IPS-NIHi11 (cell line): ENCODE results near the gene NIT2.
"Not testable (repeated sequence)": the region's sequence is repeated elsewhere in the genome, so short reads cannot be mapped to it uniquely, and the experiment has no call there.

ENCODE experiments used
- DNase-seq: peaks from one replicate; pipeline ENCODE4 v3.0.0; 2012; ENCODE audit warnings: mixed read lengths, low spot score

The NIT2 gene

GRCh38 chr3:100338911-100339310, 4.4 kb downstream of the NIT2 start:
- DNase-seq, result no peak

GRCh38 chr3:100339786-100340185, 5.2 kb downstream of the NIT2 start:
- no peak for DNase-seq

GRCh38 chr3:100340527-100340926, 6.0 kb downstream of the NIT2 start:
- no peak for DNase-seq

GRCh38 chr3:100348727-100349126, 14.2 kb downstream of the NIT2 start:
- no peak for DNase-seq

GRCh38 chr3:100351770-100352169, 17.2 kb downstream of the NIT2 start:
- not testable (repeated sequence) for DNase-seq

GRCh38 chr3:100352296-100353231, 18.0 kb downstream of the NIT2 start:
- DNase-seq, result no peak

- DNase-seq, result no peak
These were observed 20.3 kb downstream of the NIT2 start for GRCh38 chr3:100354850-100355249.

- no peak for DNase-seq
These were observed 23.9 kb downstream of the NIT2 start for GRCh38 chr3:100358413-100358812.

GRCh38 chr3:100359035-100359434, 24.5 kb downstream of the NIT2 start:
- no peak for DNase-seq

- DNase-seq, result no peak
These were observed 26.4 kb downstream of the NIT2 start for GRCh38 chr3:100360757-100361496.

- DNase-seq, result no peak
These were observed 27.3 kb downstream of the NIT2 start for GRCh38 chr3:100361897-100362296.

GRCh38 chr3:100364421-100364820, 29.9 kb downstream of the NIT2 start:
- DNase-seq, result no peak

GRCh38 chr3:100366424-100366823, 31.9 kb downstream of the NIT2 start:
- DNase-seq, result no peak

- DNase-seq, result no peak
These were observed 33.9 kb downstream of the NIT2 start for GRCh38 chr3:100368441-100368840.

- DNase-seq, result no peak
These were observed 36.2 kb downstream of the NIT2 start for GRCh38 chr3:100370756-100371155.

GRCh38 chr3:100374521-100374920, 40.0 kb downstream of the NIT2 start:
- no peak for DNase-seq

- DNase-seq, result no peak
These were observed 41.7 kb downstream of the NIT2 start for GRCh38 chr3:100376301-100376700.

GRCh38 chr3:100384733-100385525, 50.4 kb downstream of the NIT2 start:
- DNase-seq, result no peak

- no peak for DNase-seq
These were observed 52.0 kb downstream of the NIT2 start for GRCh38 chr3:100386437-100387074.

- DNase-seq, result no peak
These were observed 54.5 kb downstream of the NIT2 start for GRCh38 chr3:100389025-100389424.

- DNase-seq, result no peak
These were observed 61.3 kb downstream of the NIT2 start for GRCh38 chr3:100395679-100396431.
